Ammon's horn (tissue), 1 donor: ENCODE measurements around the gene GNB5.
A peak's percentile ranks its signal among the peaks of the same experiment; 100 is the strongest.

Experiments used
- DNase-seq: peaks from one replicate; pipeline ENCODE4 v3.0.0-alpha.2; 2016; ENCODE audit warnings: low spot score

The GNB5 gene

DNA sequence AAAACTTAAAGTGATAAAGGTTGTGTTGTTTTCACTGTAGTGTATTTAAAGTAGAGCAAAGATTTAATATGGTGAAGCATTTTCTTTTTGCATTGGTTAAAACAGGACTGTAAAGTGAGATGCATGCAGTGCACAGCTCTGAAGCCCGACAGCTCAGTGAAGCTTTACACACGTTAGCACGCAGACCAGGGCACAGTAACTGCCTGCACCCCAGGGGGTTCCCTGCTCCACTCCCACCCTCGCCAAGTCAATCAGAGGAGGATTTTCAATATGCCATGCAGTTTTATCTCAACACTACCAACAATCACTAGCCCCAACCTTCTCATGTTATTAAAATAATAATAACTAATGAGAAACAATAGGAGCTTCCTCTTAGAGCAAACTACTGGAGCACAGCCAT, 50.5 kb downstream of the GNB5 start:
- no peak for DNase-seq

DNA sequence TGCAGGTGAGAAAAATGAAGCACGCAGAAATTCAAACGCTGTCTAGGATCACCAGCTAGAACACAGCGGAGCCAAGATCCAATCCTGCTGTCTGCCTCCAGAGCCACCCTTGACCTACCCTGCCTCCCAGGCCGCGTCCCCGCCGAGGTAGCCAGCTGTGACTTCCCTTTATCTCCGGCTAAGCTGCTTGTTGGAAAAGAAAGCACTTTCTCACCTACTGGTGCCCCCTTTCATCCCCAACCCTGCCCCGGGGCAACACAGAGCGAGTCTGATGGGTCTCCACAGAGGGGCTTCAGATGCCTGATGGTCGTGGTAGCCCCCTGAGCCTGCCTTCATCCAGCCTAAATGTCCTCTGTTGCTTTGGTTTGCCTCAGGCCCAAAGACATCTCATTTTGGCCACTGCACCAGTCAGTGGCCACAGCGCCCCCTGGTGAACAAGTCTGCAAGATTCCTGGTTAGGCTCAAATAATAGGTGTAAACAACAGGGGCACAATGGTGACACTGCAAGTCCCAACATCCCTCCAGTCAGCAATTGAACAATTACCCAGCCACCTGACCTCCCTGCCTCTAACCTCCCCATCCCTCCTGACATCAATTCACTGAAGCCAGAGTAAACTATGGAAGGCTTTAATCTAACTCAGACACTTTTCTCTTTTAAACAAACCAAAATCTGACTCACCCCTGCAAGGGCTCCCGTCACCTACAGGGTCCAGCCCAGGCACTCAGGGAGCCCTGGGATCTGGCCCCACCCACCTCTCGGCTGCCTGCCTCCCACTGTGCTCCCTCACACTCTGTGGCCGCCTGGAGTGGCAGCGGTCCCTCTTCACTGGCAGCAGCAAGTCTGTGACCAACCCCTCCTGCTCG, 51.4 kb downstream of the GNB5 start:
- peak; percentile 76 for DNase-seq

GRCh38 chr15:52137432-52138357, 53.5 kb downstream of the GNB5 start:
- DNase-seq = peak; percentile 51

- DNase-seq = peak; percentile 58
Measured at GRCh38 chr15:52136442-52136980, 54.7 kb downstream of the GNB5 start.

DNA sequence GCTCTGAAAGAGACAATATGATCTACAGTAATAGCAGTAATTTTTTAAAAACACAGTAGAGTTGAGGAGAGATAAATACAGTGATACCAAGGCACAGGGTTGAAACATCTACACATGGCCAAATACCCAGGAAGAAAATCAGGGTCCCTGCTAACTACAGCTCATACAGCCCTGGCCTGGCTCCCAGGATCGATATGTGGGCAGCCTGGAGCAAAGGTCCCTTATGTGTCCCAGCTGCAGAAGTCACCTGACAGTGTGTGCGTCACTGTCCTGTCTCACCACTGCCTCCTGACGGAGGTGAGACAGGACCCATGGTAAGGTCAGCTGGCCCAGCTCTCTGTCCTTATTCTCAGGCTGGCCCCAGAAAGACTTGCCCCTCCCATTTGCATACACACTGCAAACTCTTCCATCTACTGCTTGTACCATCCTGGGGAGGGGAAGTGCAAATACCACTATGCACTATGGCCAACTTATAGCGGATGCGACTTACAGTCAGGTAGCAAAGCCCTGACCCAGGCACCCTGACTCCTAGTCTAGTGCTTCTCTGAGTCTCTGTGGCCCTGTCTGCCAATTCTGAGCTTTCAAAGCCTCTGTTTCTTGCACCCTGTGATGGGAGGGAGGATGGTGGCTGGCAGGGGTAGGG, 56.6 kb downstream of the GNB5 start:
- no peak for DNase-seq

- no peak for DNase-seq
Measured at GRCh38 chr15:52133510-52134220, 57.5 kb downstream of the GNB5 start.

DNA sequence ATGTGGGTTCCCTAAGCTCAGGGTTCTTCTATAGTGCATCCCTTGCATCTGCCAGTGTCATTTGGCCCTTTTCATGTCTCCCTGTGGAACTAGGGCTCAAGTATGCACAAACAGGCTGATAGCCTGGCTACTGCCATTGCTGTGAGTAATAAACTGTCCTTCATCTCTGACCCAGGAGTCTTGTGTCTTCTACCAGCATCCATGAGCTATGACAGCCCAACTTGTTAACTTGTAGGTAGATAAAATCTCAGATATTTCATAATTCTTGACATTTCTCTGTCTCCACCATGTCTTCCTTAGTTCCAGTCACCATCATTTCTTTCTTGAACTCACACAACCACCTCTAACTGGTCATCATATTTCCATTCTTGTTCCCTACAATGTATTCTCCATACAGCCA, 59.1 kb downstream of the GNB5 start:
- no peak for DNase-seq

- DNase-seq = no peak
Measured at GRCh38 chr15:52128568-52128967, 62.6 kb downstream of the GNB5 start.

- DNase-seq = no peak
Measured at GRCh38 chr15:52124270-52124880, 66.8 kb downstream of the GNB5 start.

DNA sequence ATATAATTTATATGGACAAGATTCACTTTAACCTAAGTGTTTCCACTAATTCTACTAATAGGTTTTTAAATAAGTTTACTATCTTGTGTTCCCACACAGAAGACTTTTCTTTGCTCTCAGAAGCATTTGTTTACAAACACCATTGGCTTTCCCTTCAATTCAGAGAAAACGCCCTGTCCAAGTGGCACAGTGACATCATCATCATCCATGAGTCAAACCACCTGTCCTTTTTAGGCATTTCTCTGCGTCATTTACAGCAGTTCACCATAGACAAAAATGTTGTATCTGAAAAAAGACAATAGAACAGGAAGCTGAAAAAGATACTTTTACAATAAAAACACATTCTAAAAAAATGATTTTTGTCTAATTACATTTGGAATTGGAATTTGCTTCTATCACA, 69.3 kb downstream of the GNB5 start:
- no peak for DNase-seq

DNA sequence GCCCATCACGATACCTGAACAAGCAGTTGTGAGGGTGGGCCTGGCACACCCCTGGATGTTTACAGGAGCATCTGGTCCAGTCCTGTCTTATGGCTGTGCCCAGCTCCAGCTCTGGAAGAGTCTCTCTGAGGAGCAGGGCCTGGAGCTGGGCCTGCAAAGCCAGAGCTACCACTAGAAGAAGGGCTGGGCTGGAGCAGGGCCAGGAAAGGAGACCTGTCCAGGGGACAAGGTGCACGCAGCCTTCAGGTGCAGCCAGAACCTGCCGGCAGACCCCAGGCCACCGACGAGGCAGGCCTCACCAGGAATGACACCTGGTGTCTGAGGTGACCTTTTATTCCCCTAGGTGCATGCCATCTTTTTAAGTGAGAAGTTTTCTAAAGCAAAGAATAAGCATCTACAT, 70.2 kb downstream of the GNB5 start:
- no peak for DNase-seq

DNA sequence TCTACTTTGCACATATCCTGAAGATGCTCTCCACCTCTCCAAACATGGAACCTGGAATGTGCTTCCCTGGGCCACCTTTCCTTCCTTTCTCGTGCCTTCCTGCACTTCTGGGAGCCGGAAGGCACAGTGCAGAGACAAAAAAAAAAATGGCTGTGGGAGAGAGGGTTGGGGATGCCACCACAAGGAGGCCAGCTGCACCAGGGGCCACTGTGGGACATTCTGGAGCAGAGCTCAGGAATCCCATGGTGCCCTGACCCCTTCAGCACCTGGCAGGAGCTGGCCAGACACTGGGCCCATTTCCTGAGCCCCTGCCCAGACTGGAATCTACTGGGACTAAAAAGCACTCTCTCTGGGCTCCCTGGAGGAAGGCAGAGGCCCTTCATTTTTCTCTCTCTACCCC, 70.7 kb downstream of the GNB5 start:
- DNase-seq = no peak

DNA sequence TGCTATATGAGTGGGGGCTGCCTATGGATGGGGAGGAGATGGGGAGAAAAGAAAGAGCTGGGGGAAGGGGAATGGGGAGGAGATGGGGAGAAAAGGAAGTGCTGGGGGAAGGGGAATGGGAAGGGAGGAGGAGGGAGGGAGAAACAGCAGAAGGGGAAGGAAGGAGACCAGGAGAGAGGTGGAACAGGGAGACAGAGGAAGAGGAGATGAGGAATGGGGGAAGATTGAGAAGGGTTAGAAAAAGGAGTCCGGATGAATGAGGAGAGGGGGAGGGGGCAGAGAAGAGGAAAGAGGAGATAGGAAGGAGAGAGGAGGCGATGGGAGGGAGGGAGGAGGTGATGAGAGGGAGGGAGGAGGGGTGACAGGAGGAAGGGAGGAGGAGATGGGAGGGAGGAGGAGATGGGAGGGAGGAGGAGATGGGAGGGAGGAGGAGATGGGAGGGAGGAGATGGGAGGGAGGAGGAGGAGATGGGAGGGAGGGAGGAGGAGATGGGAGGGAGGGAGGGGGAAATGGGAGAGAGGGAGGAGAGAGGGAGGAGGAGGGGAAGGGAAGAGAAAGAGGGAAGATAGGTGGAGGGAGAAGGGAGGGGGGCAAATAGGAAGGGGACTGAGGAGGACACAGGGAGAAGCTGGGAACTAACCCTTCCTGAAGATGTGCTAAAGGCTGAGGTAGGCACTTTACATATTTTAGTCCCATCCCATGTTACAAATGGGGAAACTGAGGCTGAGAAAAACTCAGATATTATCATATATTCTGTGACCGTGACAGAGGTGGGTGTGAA, 72.0 kb downstream of the GNB5 start:
- no peak for DNase-seq

DNA sequence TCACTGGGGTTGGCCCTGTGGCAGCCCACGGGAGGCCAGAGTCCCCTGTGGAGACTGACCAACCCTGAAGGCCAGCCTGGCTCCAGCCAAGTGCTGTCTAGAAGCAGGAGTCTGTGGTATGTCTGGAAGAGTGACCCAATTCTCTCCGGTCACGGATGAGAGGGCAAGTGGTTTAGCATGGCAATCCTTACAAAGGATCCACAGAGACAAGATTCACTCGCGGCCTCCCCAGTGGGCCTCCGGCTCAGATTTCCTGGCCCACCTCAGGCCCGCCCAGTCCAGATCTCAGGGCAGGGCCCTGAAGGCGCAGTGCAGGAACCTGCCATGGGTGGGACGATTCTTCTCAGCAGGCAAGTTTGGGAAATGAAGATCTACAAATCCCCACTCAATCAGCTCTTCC, 73.6 kb downstream of the GNB5 start:
- DNase-seq = no peak

GRCh38 chr15:52115598-52116427, 75.4 kb downstream of the GNB5 start:
- DNase-seq = no peak

GRCh38 chr15:52114261-52115055, 76.7 kb downstream of the GNB5 start:
- DNase-seq = peak; percentile 86

GRCh38 chr15:52113708-52114107, 77.5 kb downstream of the GNB5 start:
- DNase-seq = no peak

GRCh38 chr15:52113235-52113634, 78.0 kb downstream of the GNB5 start:
- no peak for DNase-seq
